ENCODE data around the gene AGAP1.
A peak's percentile ranks its signal among the peaks of the same experiment; 100 is the strongest.

AGAP1 gene

DNA sequence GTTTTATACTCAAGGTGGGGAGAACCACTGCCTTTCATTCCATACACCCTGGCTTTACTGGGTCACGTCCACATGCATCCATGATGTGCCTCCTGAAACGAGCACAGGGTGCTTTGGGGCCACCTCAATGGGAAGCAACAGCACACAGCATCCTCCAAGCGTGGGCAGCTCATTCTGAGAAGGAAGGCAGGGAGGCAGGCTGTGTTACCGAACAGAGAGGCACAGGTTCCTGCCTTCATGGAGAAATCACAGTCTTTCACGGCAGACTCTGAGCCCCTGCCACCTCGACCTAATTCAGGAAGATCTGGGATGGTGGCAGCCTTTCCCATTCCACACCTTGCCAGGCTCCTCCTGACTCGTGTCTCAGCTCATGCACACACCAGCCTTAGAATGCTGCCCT is 544.3 kb downstream of the AGAP1 start:
- intact Hi-C loops (cut with DNase I) = no loop called here
- DNase-seq = peak in 1 of 10 donors; percentile 63

DNA sequence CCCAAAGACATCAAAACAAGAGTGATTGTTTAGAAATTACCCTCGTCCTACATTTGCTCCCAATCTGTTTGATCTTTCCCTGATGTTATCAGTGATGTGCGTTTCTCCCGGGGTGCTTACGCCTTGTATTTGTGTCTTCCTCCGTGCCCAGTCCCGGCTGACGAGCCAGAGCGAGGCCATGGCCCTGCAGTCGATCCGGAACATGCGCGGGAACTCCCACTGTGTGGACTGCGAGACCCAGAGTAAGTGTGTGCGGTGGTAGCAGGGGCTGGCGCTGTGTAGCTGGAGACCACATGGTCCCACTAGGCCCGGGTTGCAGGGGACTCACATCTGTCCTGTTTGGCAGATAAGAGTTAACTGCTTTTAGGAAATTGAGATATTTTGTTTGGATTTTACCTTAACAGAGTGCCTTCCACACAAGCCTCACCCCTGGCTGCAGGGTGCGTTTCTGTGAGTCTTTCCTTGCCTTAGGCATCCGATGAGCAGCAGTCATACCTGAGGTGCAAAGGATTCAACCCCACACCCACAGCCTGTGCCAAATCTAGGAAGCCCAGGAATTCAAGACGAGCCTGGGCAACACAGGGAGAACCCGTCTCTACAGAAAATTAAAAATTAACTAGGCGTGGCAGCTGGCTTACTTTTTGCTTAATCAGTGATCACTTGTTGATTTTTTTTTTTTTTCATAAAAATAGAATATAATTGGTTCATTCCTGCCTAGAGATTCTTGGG is 546.9 kb downstream of the AGAP1 start:
- intact Hi-C loops (cut with DNase I) = no loop called here
- DNase-seq = no peak

DNA sequence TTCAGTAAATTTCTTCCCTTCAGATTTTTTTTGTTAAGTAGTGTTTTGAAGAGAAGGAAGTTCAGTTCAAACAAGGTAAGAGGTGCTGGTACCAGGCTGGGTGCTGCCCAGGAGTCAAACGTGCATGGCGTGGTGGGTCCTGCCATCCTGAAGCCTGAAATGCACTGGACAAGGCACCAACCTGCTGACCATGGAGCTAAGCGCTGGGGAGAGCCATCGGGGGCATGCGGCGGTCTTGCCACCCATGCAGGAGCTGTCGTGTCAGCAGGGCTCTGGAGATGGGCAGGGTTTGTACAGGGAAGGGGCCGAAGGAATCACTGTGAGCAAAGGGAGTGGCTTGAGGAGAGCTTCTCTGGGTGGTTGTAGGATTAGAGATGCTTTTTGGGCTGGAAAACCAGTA is 547.8 kb downstream of the AGAP1 start:
- intact Hi-C loops (cut with DNase I) = no loop called here

DNA sequence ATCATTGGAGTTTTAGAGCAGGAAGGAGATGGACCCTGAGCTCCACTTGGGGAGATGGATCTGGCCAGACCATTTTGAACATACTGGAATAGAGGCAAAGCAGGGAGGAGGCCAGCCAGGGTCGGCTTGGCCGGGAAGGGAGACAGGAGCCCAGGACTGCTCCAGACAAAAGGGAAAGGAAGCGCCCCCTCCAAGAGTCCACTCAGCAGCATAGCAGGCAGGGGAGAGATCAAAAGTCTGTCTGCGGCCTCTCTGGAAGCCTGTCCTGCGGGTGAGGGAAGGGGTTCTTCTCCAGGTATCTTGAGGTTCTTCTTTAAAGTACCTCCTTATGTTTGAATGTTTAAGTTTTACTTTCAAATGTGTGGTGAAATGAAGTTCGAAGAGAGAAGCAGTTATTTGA is 548.2 kb downstream of the AGAP1 start:
- DNase-seq = no peak
- intact Hi-C loops (cut with DNase I) = no loop called here

More for the DNA sequence above, 547.8 kb downstream of the AGAP1 start:
- DNase-seq = no peak

DNA sequence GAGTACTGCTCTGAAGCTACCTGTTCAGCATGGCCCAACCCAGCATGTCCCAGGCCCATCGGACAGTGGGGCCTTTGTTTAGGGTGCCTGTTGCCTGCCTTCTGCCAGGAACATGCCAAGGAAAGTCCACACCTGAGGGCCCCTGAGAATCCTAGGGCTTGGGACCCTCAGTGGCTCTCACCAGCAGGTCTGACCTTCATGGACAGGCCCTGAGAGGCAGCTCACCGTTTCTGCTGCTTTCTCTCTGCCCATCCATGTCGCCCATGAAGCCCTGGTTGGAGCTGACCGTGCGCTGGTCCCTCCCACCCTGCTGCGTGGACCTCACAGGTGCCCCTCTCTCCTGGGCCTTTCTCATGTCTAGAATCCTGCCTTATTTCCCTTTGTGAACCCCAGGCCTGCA is 550.3 kb downstream of the AGAP1 start:
- DNase-seq = peak in 2 of 10 donors; percentile 38 to 59
- intact Hi-C loops (cut with DNase I) = no loop called here

DNA sequence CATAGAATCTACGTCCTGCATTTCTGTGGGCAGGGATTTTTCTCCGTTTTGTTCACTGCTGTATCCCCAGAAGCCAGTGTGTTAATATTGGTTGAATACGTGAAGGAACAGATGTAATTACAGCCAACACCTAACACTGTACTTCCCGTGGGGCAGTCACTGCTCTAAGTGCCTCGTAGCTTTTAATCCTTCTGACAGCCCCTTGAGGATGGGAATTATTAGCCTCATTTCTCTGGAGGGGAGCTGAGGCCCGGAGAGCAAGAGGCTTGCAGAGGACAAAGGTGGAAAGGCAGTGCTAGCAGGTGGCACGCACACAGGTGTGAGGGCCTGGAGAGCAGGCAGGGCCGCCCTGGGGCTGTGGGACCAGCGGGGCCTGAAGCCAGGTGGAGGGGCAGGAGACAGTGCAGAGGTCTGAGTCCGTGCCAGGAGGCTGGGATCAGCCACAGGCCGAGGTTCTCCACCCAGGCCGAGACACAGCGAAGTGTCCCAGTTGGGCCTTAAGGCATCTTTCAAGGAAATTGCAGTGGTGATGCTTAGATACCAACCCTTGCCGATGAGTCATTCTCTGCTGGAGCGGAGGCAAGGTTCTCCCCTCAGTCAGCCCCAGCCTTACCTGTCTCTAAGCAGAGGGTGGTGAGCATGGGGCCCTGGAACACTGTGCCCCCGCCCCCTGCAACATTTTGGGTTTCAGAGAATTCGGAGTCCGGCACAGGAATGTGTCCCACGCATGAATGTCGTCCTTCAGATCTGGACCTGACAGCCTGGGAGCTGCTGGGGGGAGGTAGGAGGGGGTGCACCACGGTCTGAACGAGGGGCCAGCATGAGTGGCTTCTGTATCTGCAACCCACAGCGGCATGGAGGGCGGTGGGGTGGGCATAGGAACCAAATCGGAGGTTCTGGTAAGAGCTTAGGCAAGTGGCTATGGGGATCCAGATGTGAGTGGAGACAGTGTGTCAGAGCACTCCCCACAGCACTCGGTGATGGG is 551.7 kb downstream of the AGAP1 start:
- intact Hi-C loops (cut with DNase I) = no loop called here
- DNase-seq = peak in 2 of 10 donors; percentile 68 to 82

DNA sequence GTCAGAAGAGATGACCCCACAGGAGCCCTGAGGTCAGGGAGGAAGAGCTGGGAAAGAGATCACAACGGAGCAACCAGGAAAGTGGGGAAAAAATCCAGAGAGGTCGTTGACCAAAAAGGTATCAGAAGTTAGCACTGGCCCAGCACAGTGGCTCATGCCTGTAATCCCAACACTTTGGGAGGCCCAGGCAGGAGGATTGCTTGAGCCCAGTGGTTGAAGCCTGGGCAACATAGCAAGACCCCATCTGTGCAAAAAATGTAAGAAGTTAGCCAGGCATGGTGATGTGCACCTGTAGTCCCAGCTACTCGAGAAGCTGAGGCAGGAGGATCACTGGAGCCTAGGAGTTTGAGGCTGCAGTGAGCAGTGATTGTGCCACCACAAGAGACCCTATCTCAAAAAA is 552.9 kb downstream of the AGAP1 start:
- DNase-seq = peak in 2 of 10 donors; percentile 8 to 25
- intact Hi-C loops (cut with DNase I) = no loop called here

DNA sequence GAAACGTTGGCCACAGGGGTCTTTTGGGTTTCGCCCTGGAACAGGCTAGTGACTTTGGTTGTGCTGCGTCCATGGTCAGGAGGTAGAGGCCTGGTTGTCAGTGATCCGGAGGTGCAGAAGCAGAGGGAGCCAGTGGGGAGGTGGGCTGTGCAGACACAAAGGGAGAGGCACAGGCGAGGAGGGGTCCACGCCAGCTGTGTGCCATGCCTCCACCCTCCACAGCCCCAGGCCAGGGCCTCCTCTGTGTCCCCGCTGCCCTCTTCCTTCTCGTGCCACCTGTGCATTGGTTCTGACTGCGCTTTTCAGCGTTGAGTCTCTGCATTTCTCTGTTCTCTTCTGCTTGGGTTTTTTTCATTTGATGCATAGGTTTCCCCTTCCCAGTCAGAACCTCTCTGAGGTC is 553.3 kb downstream of the AGAP1 start:
- DNase-seq = peak in 2 of 10 donors; percentile 17 to 57
- intact Hi-C loops (cut with DNase I) = no loop called here

DNA sequence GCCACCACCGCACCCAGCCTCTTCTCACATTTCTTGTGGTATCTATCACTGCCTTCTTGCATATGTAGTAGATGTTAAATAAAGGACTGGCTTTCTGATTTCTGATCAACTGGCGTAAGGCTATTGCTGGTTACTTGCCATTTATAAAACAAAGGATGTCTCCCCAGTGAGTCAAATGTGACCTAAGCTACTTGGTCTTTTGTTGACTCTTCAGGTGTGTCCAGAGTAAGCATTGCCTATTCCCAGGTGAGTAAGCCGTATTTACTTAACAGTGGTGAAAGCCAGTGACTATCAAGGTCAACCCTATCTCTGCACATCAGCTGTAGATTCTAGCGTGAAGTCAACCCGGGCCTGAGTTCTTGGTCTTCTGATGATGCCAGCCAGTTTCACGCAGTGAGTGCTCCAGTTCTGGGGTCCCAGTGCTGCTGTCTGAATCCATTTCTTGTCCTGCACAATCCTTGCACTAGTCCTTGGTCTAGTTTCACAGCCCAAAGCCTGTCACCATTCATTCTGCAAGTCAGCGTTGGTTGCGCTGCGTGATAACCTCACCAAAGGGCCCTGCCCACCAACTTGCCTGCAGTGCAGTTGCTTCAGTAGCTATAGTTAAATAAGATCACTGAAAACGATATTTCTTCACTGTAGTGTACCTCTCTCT is 554.2 kb downstream of the AGAP1 start:
- intact Hi-C loops (cut with DNase I) = no loop called here
- DNase-seq = peak in 2 of 10 donors; percentile 29 to 55

DNA sequence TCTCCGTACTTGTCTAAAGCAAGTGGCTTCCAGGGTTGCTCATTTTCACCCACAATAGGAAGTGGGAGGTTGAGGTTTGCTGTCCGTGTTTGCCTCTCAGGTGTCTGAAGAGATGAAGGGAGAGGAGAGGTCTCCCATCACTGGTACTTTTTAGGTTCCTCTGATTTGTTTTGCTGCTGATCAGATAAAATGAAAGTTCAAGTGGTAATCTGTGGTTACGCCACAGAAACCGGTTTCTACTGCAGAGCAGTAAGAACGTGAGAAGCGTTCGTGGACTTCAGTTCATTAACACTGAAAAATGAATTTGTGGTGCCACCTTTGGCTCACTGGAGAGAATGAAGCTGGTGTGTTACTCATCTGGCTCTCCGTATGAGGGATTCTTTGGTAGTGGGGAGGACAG is 556.1 kb downstream of the AGAP1 start:
- intact Hi-C loops (cut with DNase I) = no loop called here
- peak in 1 of 10 donors; percentile 15 for DNase-seq

DNA sequence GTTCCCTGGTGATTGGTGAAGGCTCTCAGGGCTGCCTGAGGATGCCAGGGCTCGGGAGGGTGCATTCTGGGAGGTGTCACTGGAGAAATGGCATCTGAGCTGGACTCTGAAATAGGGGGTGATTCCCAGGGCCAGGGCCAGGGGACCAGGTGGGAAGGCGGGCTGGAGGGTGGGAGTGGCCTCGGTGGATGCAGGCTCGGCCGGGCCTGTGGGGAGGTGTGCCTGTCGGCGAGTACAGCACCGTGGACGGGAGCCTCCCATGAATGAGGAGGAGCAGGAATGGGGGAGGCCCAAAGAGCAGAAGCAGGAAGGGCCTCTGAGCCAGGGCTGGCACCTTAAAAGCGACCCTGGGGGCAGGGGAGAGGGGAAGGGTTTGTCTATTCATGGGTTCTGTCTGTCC is 557.5 kb downstream of the AGAP1 start:
- intact Hi-C loops (cut with DNase I) = no loop called here
- DNase-seq = peak in 2 of 10 donors; percentile 29 to 53

DNA sequence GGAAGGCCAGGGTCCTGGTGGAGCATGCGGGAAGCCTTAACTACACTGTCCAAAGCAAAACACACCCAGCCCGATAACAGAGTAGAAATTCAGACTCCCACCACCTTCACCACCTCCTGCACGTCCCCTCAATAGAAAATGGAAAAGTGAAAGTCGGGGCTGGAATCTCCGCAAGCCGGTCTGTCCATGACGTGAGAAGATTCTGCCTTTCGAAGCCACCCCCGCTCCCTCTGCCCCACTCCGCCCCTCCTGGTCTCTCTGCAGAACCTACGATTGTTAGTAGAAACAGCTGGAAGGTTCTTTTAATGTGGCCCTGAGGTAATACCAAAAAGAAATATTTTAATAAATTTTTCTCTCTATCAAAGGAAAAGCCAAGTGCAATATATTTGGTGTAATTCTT is 558.0 kb downstream of the AGAP1 start:
- intact Hi-C loops (cut with DNase I) = no loop called here
- DNase-seq = peak in 2 of 10 donors; percentile 46 to 74

DNA sequence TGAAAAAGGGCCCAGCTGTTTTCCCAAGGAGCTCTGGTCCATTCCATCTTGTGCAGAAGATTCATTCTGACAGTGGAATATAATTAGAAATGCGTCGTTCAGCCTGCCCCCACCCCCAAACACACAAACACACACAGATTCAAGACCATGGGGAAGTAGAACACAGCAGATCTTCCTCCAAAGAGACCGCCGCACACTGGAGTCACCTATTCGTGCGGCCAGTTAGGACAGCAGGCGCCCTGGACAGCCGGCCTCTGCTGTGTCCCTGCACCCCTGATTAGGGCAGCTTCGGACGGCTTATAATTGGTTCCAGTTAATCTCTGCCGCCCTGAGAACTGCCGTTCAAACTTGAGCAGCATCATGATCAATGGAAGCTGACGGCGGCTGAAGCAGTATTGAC is 558.4 kb downstream of the AGAP1 start:
- DNase-seq = peak in 2 of 10 donors; percentile 18 to 30
- intact Hi-C loops (cut with DNase I) = no loop called here

DNA sequence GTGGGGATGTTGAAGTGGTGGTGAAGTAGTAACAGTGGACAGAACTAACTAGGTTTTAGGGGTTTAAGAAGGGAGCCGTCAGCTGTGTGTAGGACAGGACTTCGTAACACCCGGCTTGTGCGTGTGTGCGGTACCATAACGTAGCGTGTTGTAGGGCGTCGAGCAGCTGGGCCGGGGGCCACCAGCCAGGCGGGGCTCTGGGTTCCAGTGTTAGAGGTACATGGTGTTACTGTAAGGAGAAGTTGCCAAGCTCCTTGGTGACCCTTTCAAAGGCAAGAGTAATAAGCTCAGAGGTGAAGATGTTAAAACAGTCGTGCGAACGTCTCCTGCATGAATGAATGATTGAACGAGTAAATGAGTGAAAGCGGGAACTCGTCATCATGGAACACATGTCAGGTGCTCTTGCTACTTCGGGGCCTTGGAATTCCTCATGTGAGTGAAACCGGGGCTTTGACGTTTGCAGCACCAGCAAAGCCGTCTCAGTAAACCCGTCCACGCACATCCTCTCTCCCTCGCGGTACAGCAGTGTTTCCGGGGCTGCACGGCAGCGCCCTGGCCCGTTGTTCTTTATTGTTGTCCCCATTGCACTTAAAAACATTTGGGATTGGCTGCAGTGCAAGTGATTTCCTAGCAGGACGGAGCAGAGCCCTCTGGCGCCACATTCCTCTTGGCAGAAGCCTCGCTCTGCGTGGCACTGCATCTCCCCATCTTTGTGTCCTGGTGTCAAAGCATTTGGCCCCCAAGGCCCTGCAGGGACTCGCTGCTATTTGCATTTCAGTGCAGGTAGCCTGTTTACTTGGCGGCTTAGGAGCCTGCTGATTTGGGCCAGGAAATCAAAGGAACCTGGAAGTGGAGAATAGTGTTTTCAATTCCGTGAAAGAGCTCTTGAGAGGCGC is 559.3 kb downstream of the AGAP1 start:
- intact Hi-C loops (cut with DNase I) = no loop called here
- peak in 3 of 10 donors; percentile 24 to 88 (median 82) for DNase-seq

DNA sequence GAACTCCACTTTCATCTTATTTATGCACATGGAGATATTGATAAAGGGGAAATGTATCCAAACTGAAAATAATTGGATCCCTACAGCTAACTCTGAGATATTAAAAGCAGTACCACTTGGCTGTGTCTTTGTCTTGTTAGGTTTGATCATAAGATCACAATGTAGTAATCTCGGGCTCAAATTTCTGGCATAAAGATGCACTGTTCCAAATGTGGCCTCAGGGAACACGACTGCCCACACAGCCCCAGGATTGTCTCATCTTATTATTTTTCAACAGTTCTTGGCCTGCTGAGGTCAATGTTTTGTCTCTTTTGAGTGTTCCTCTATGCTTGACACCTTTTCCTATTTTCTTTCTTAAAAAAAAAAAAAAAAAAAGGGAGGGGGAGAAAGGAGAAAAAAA is 560.3 kb downstream of the AGAP1 start:
- intact Hi-C loops (cut with DNase I) = no loop called here
- DNase-seq = peak in 2 of 10 donors; percentile 12 to 55

DNA sequence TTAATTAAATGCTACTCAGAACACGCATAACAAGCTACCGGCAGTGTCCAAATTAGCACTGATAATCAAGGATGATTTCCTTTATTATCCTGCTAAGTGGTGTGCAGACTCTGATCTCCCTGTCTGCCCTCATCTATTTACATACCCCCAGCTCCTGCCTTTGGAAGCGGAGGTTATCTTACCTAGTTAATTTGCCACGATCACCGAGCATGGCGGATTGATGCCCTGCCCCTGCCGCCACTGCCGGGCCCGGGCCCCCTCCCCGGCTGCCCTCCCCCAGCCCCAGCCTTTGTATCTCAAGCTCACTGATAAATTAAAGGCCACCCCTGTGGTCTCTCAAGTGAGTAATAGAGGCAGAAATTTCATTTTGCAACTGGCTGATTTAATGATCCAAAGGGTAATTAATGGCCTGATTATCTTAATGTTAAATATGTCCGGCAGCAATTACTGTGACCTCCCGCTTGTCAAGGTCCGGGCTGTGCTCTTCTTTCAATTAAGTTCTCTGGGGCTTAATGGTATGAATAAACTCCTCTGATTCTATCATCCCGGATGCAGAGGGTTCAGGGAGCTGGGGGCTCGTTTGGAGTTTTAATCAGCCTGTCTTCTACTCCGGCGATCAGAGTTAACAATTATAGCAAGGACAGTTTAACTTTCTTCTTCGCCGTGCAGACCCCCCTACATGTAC is 560.9 kb downstream of the AGAP1 start:
- peak in 2 of 10 donors; percentile 1 to 22 for DNase-seq
- intact Hi-C loops (cut with DNase I) = no loop called here

DNA sequence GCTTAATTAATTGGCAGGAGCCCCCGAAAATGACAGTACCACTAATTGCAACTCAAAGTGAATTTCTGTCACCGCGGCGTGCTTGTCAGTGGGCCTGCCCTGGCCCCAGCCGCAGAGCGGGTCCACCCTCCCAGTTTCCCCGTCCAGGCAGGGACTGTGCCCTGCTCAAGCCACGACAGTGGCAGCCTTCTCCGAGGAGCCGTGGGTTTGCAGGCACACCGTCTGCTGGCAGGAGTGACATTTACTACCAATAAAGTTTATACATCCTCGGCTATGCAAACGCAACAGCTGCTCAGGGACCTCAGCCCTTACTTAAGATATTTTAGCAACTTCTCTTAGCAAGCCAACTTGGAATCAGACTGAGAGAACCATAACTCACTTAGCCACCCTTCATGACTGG is 561.6 kb downstream of the AGAP1 start:
- DNase-seq = peak in 2 of 10 donors; percentile 82 to 85
- intact Hi-C loops (cut with DNase I) = no loop called here

DNA sequence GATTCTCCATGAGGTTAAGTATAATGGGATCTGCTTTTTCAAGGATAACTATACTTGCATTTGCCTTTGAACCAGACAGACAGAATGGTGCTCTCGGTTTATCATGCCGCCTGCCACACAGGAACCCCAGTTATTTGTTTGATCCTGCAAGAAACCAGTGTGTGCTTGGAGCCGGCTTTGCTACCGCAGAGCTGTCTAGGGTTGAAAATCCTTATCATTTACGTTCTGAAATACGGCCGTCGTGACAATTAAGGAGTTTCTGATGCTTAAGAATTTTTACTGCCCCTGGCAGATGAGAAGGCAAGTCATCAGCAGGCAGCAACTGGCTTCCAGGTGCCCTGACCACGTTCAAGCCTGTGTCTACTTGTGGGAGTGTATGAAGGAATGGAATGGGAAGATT is 562.3 kb downstream of the AGAP1 start:
- intact Hi-C loops (cut with DNase I) = no loop called here
- DNase-seq = peak in 2 of 10 donors; percentile 32 to 44

DNA sequence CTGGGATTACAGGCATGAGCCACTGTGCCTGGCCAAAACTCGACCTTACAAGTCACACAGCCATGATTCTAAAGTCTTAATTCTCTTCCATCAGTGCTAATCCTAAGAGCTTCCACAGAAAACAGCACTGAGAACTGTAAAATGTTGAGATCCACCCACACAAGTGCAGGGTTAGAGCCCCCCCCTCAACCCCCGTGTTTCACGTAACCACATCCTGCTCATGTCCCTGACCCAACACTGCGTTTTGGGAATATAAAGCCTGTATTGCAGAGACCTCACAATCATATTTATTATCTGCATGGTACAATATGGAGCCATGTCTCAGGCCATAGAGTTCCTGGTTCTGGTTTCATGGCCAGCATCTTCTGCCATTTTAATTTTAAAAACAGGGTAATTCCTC is 563.5 kb downstream of the AGAP1 start:
- intact Hi-C loops (cut with DNase I) = no loop called here
- no peak for DNase-seq

Data from posterior cingulate gyrus (tissue), 11 donors.